AG04450 (cell line): ENCODE data around the gene PLA2G4A. TPM values are rescaled to one million over a fixed set of nuclear protein-coding genes. Genes with fewer than 3 reads are reported as not detected.

Experiments used
- CTCF ChIA-PET: fragments of 300-600, 350-600 bp; formaldehyde crosslinking; extraction: SDS; loops from one replicate; lab custom pipeline; 2022; ENCODE audit warnings: antibody characterized with exemption, inconsistent platforms; lab: Charles Lee
- POLR2A ChIA-PET: fragments of 350-600 bp; formaldehyde crosslinking; extraction: SDS; loops from one replicate; lab custom pipeline; 2021; ENCODE audit warnings: antibody characterized with exemption, inconsistent platforms; lab: Yijun Ruan, JAX
- DNase-seq: peaks from one replicate; pipeline ENCODE4 v3.0.0-alpha.2; 2011; ENCODE audit warnings: low read depth, low spot score
- H3K27ac ChIP-seq: one replicate; pipeline ENCODE4 v1.5.1; 2012; ENCODE audit warnings: low read depth, low read length, control low read depth
- H3K27me3 ChIP-seq: one replicate; pipeline ENCODE4 v1.6.0; 2012; ENCODE audit warnings: low read length; ENCODE audit not compliant: control insufficient read depth, insufficient read depth
- H3K4me3 ChIP-seq: 2 replicates; pipeline ENCODE4 v1.5.1; 2011; ENCODE audit warnings: mild to moderate bottlenecking, low read depth, low read length, control low read depth
- H3K9me3 ChIP-seq: 2 replicates; pipeline ENCODE4 v1.5.1; 2012; ENCODE audit warnings: low read length; ENCODE audit not compliant: control insufficient read depth, insufficient read depth
- CTCF ChIP-seq: IDR thresholded peaks from 2 replicates; pipeline ENCODE4 v1.5.1; 2011; ENCODE audit warnings: low read depth, low read length, control low read depth, inconsistent platforms
- polyA plus RNA-seq: library from polyadenylated mRNA; depleted of rRNA; stranded (reverse); fragments of >200 nt; gene quantifications from 2 replicates; pipeline ENCODE4 v1.2.3, GENCODE V29; 2011

Gene PLA2G4A
- polyA plus RNA-seq, 1 experiment, result 5.5 TPM

- ChIA-PET CTCF (interaction anchor here (0.6 to 1.7 kb wide), 5 partner anchors 9 to 600 kb away, joined by 3 to 11 read pairs (median 3); partner anchors contain the start of genes ODR4 and TPR), POLR2A (interaction anchor here (0.6 to 1.1 kb wide), 3 partner anchors 8 to 17 kb away, joined by 4 to 6 read pairs (median 5); no protein-coding TSS in a partner anchor)
- no peaks in the 10 kb centered on the region; the same call in 1 of the 2 replicates for H3K9me3 ChIP-seq
- no peak for TF ChIP-seq CTCF
- H3K4me3 ChIP-seq, result no peak overlapping the region
- no peak for DNase-seq
- no peaks in the 10 kb centered on the region for H3K27me3 ChIP-seq
- H3K27ac ChIP-seq, result no peak overlapping the region
Measured at GRCh38 chr1:186975220-186975619, 146.5 kb downstream of the PLA2G4A start.

GRCh38 chr1:186976700-186977099 is 148.0 kb downstream of the PLA2G4A start:
- Histone ChIP-seq H3K27ac (no peak overlapping the region), H3K27me3 (no peaks in the 10 kb centered on the region), H3K9me3 (no peaks in the 10 kb centered on the region; the same call in 1 of the 2 replicates), H3K4me3 (no peak overlapping the region)
- DNase-seq, result no peak
- CTCF ChIA-PET, result interaction anchor here (0.5 to 1.6 kb wide), 4 partner anchors 10 to 577 kb away, joined by 3 to 5 read pairs (median 4); no protein-coding TSS in a partner anchor
- TF ChIP-seq CTCF, result no peak
- POLR2A ChIA-PET, result no interaction called here

- POLR2A ChIA-PET, result no interaction called here
- no peak for DNase-seq
- Histone ChIP-seq H3K4me3 (no peak overlapping the region), H3K27ac (no peak overlapping the region), H3K9me3 (no peaks in the 10 kb centered on the region; the same call in 1 of the 2 replicates), H3K27me3 (no peaks in the 10 kb centered on the region)
- CTCF ChIA-PET, result interaction anchor here (0.5 to 1.6 kb wide), 5 partner anchors 21 to 577 kb away, joined by 3 to 5 read pairs (median 3); no protein-coding TSS in a partner anchor
- TF ChIP-seq CTCF, result no peak
Measured at GRCh38 chr1:186977266-186977957, 148.7 kb downstream of the PLA2G4A start.

GRCh38 chr1:186978596-186979556 is 150.1 kb downstream of the PLA2G4A start:
- H3K27me3 ChIP-seq, result no peaks in the 10 kb centered on the region
- no peak overlapping the region for H3K4me3 ChIP-seq
- H3K9me3 ChIP-seq, result no peaks in the 10 kb centered on the region; the same call in 1 of the 2 replicates
- TF ChIP-seq CTCF, result no peak
- CTCF ChIA-PET, result no interaction called here
- no peak for DNase-seq
- H3K27ac ChIP-seq, result no peak overlapping the region
- POLR2A ChIA-PET, result no interaction called here
